ENCODE data around the gene AP1G1.

DNA sequence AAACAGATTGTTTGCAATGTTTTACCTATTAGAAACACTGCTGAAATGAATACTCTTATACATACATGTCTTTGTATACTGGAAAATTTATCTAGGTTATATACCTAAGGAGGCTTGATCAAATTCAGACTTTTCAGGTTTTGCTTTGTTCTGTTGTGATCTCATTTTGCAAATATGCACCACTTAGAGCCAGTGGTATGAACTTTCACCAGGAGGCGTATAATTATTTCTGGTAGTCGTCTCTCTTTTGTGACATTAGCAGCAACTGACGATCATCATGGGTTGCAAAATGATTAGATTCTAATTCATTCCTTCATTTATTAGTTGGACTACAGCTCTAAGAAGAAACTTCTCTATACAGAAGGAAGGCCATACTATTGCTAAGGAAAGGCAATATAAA is 26.9 kb downstream of the AP1G1 start:
- TF ChIP-seq, protein P1, sequence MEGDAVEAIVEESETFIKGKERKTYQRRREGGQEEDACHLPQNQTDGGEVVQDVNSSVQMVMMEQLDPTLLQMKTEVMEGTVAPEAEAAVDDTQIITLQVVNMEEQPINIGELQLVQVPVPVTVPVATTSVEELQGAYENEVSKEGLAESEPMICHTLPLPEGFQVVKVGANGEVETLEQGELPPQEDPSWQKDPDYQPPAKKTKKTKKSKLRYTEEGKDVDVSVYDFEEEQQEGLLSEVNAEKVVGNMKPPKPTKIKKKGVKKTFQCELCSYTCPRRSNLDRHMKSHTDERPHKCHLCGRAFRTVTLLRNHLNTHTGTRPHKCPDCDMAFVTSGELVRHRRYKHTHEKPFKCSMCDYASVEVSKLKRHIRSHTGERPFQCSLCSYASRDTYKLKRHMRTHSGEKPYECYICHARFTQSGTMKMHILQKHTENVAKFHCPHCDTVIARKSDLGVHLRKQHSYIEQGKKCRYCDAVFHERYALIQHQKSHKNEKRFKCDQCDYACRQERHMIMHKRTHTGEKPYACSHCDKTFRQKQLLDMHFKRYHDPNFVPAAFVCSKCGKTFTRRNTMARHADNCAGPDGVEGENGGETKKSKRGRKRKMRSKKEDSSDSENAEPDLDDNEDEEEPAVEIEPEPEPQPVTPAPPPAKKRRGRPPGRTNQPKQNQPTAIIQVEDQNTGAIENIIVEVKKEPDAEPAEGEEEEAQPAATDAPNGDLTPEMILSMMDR (IDR thresholded peaks at IDR 0.05; ENCODE audit: insufficient read depth, low read length, poor library complexity, severe bottlenecking): no peak
- no peak for TF ChIP-seq EZH2phosphoT487 (conservative IDR thresholded peaks at IDR 0.05; ENCODE audit: low read length)

Measured in SU-DHL-6 (cell line).